Astrocyte (in vitro differentiated cells and primary cell): ENCODE measurements around the gene ATP11A. TPM values are rescaled to one million over a fixed set of nuclear protein-coding genes. Genes with fewer than 3 reads are reported as not detected.

ENCODE experiments used
- DNase-seq: peaks from one replicate; pipeline ENCODE4 v3.0.0-alpha.2; 2010; ENCODE audit warnings: low read depth
- FAIRE-seq: peaks from 2 replicates; lab custom pipeline; 2011; peaks lifted over from hg19 to GRCh38; lab: Jason Lieb, UNC
- H2AFZ ChIP-seq: 2 replicates; pipeline ENCODE4 v1.6.0; 2012; ENCODE audit warnings: low read depth, low read length, inconsistent platforms
- H3K27ac ChIP-seq: 2 replicates; pipeline ENCODE4 v1.5.1; 2011; ENCODE audit warnings: low read depth, low read length, inconsistent platforms
- H3K27me3 ChIP-seq: 2 replicates; pipeline ENCODE4 v1.6.0; 2011; ENCODE audit warnings: low read length, inconsistent platforms; ENCODE audit not compliant: insufficient read depth
- H3K36me3 ChIP-seq: 2 replicates; pipeline ENCODE4 v1.5.1; 2011; ENCODE audit warnings: low read length, inconsistent platforms; ENCODE audit not compliant: insufficient read depth
- H3K4me1 ChIP-seq: 2 replicates; pipeline ENCODE4 v1.5.1; 2011; ENCODE audit warnings: low read length, inconsistent platforms; ENCODE audit not compliant: insufficient read depth
- H3K4me2 ChIP-seq: 2 replicates; pipeline ENCODE4 v1.6.0; 2012; ENCODE audit warnings: low read length, inconsistent platforms
- H3K4me3 ChIP-seq: 2 replicates; pipeline ENCODE4 v1.5.1; 2011; ENCODE audit warnings: low read depth, mild to moderate bottlenecking, low read length, inconsistent platforms; ENCODE audit not compliant: insufficient read depth
- H3K79me2 ChIP-seq: 2 replicates; pipeline ENCODE4 v1.6.0; 2012; ENCODE audit warnings: mild to moderate bottlenecking, low read length, inconsistent platforms; ENCODE audit not compliant: insufficient read depth
- H3K9ac ChIP-seq: 2 replicates; pipeline ENCODE4 v1.6.0; 2012; ENCODE audit warnings: mild to moderate bottlenecking, low read length, inconsistent platforms
- H3K9me3 ChIP-seq: 2 replicates; pipeline ENCODE4 v1.5.1; 2012; ENCODE audit warnings: low read depth, mild to moderate bottlenecking, low read length, inconsistent platforms; ENCODE audit not compliant: insufficient read depth
- H4K20me1 ChIP-seq: 2 replicates; pipeline ENCODE4 v1.6.0; 2012; ENCODE audit warnings: low read length, inconsistent platforms; ENCODE audit not compliant: insufficient read depth
- H3K27ac Mint-ChIP-seq: one replicate; pipeline ENCODE4 v1.8.0; 2021; ENCODE audit warnings: mild to moderate bottlenecking, mixed read lengths; ENCODE audit not compliant: unreplicated experiment
- H3K27me3 Mint-ChIP-seq: one replicate; pipeline ENCODE4 v1.8.0; 2021; ENCODE audit warnings: low read depth, mixed read lengths; ENCODE audit not compliant: unreplicated experiment
- H3K36me3 Mint-ChIP-seq: one replicate; pipeline ENCODE4 v1.8.0; 2021; ENCODE audit warnings: low read depth, mixed read lengths; ENCODE audit not compliant: unreplicated experiment
- H3K4me1 Mint-ChIP-seq: one replicate; pipeline ENCODE4 v1.8.0; 2021; ENCODE audit warnings: low read depth, mixed read lengths; ENCODE audit not compliant: unreplicated experiment
- H3K4me3 Mint-ChIP-seq: one replicate; pipeline ENCODE4 v1.8.0; 2021; ENCODE audit warnings: mild to moderate bottlenecking, moderate library complexity, mixed read lengths; ENCODE audit not compliant: unreplicated experiment
- H3K9me3 Mint-ChIP-seq: one replicate; pipeline ENCODE4 v1.8.0; 2021; ENCODE audit warnings: mild to moderate bottlenecking, mixed read lengths; ENCODE audit not compliant: unreplicated experiment
- EZH2 ChIP-seq: IDR thresholded peaks from 2 replicates; pipeline ENCODE4 v1.6.1; 2012; ENCODE audit warnings: mild to moderate bottlenecking, low read length, inconsistent platforms; ENCODE audit not compliant: insufficient read depth
- total RNA-seq: library from RNA; stranded (reverse); gene quantifications from 2 replicates; pipeline ENCODE4 v1.2.1, GENCODE V29; 2021
- TF ChIP-seq, protein P1 (sequence below): IDR thresholded peaks from 2 replicates; pipeline ENCODE4 v1.5.1; 2011; ENCODE audit warnings: low read depth, mild to moderate bottlenecking, inconsistent platforms, low read length, moderate library complexity; ENCODE audit not compliant: insufficient read depth

Gene ATP11A
- total RNA-seq, 1 donor from 2014 or later, result 38.9 TPM

DNA sequence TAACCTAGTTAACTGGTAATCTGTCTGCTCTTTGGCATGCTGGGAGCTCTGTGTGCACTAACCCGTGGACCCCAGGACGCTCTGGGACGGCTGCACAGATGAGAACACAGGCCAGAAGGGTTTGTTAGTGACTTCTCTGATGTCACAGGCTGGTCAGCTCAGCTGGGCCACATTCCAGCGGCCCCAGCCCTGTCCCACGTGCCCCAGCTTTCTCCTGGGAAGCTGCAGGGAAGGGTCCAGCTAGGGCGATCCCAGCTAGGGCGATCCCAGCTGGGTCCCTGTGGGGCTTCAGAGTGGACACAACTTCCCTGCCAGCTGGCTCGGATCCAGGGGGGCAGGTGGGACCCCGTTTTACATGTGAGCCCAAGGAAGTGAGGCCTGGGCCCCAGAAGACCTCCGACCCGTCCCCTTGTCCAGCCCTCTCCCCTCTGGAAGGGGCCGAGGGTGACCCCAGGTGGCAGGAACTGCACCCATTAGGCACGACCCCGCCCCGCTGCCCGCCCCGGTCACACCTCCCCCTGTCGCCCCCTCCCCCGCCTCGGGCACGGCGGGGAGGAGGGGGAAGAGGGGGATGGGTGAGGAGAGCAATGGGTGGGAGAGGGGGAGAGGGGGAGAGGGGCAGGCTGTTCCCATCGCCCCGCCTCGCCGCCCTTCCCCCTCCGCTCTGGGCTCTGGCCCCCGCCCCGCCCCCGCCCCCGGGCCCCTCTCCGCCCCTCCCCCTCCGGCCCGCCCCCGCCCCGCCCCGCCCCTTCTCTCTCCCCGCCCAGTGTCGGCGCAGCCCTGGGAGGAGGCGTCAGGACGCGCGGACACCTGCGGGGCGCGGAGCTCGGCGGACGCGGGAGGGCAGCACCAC lies 204.0 kb downstream of the ATP11A start:
- Histone ChIP-seq H3K27ac (no peak overlapping the region), H3K9me3 (no peaks in the 10 kb centered on the region), H4K20me1 (no peaks in the 10 kb centered on the region), H3K36me3 (no peaks in the 10 kb centered on the region), H3K4me3 (no peak overlapping the region), H3K9ac (no peak overlapping the region), H2AFZ (no peak overlapping the region), H3K4me2 (peak overlapping the region; percentile 8), H3K79me2 (no peaks in the 10 kb centered on the region), H3K4me1 (no peaks in the 10 kb centered on the region), H3K27me3 (peaks cover 46% of the 10 kb centered on the region)
- peaks cover 10% of the 10 kb centered on the region for H3K4me1 Mint-ChIP-seq
- H3K9me3 Mint-ChIP-seq, result no peaks in the 10 kb centered on the region
- H3K36me3 Mint-ChIP-seq, result no peaks in the 10 kb centered on the region
- TF ChIP-seq EZH2, result no peak
- TF ChIP-seq, protein P1, sequence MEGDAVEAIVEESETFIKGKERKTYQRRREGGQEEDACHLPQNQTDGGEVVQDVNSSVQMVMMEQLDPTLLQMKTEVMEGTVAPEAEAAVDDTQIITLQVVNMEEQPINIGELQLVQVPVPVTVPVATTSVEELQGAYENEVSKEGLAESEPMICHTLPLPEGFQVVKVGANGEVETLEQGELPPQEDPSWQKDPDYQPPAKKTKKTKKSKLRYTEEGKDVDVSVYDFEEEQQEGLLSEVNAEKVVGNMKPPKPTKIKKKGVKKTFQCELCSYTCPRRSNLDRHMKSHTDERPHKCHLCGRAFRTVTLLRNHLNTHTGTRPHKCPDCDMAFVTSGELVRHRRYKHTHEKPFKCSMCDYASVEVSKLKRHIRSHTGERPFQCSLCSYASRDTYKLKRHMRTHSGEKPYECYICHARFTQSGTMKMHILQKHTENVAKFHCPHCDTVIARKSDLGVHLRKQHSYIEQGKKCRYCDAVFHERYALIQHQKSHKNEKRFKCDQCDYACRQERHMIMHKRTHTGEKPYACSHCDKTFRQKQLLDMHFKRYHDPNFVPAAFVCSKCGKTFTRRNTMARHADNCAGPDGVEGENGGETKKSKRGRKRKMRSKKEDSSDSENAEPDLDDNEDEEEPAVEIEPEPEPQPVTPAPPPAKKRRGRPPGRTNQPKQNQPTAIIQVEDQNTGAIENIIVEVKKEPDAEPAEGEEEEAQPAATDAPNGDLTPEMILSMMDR, result no peak
- peaks cover 43% of the 10 kb centered on the region for H3K27me3 Mint-ChIP-seq
- peak overlapping the region; percentile 54 for H3K4me3 Mint-ChIP-seq
- peak overlapping the region; percentile 78 for H3K27ac Mint-ChIP-seq
- DNase-seq (no peak), FAIRE-seq (no peak)

DNA sequence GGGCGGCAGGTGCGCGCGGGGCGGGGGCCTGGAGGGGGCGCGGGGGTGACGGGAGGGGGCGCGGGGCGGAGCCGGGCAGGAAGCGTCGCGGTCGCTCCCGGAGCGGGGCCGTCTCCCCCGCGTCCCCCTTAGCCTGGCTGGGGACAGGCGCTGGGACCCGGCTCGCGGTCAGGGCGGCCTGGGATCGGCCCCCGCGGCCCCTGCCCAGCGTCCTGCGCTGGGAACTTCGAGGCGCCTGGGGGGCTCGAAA lies 204.5 kb downstream of the ATP11A start:
- Mint-ChIP-seq H3K4me1 (peaks cover 10% of the 10 kb centered on the region), H3K27me3 (peaks cover 40% of the 10 kb centered on the region), H3K36me3 (no peaks in the 10 kb centered on the region), H3K9me3 (no peaks in the 10 kb centered on the region), H3K4me3 (no peak overlapping the region), H3K27ac (no peak overlapping the region)
- FAIRE-seq, result no peak
- Histone ChIP-seq H3K4me1 (no peaks in the 10 kb centered on the region), H3K79me2 (no peaks in the 10 kb centered on the region), H3K27ac (no peak overlapping the region), H3K4me2 (peak overlapping the region; percentile 39), H2AFZ (no peak overlapping the region), H3K36me3 (no peaks in the 10 kb centered on the region), H3K27me3 (peaks cover 47% of the 10 kb centered on the region), H4K20me1 (no peaks in the 10 kb centered on the region), H3K9ac (no peak overlapping the region), H3K4me3 (no peak overlapping the region), H3K9me3 (no peaks in the 10 kb centered on the region)
- DNase-seq, result no peak
- no peak for TF ChIP-seq EZH2
- TF ChIP-seq, protein P1, result no peak
